IMR-90 (cell line): ENCODE measurements around the gene USH2A. TPM values are rescaled to one million over a fixed set of nuclear protein-coding genes. Genes with fewer than 3 reads are reported as not detected.

Experiments
- ATAC-seq: fragments of 200-7000 bp; cut with Tn5 transposase; 2 replicates; pipeline ENCODE4 v1.9.1; 2020; ENCODE audit warnings: low read depth, mild to moderate bottlenecking, moderate library complexity
- BruUV-seq: library from RNA; stranded (reverse); fragments of 400-500 nt; replicated peaks from 2 replicates; lab custom pipeline; 2021; lab: Mats Ljungman, UMichigan
- CTCF ChIA-PET: fragments of 300-600 bp; formaldehyde crosslinking; extraction: SDS; loops from one replicate; lab custom pipeline; 2021; ENCODE audit warnings: antibody characterized with exemption; lab: Yijun Ruan, JAX
- POLR2A ChIA-PET: fragments of 300-600 bp; sonication (Branson Sonifier 250); formaldehyde crosslinking; loops from one replicate; lab custom pipeline; 2022; ENCODE audit warnings: antibody characterized with exemption; ENCODE audit not compliant: unreplicated experiment; lab: Charles Lee
- DNase-seq: peaks from one replicate; pipeline ENCODE4 v3.0.0; 2013
- H2AFZ ChIP-seq: replicated peaks from 2 replicates; pipeline ENCODE3; 2013; ENCODE audit warnings: low read length, mild to moderate bottlenecking; ENCODE audit not compliant: poor library complexity
- H2AK5ac ChIP-seq: 2 replicates; pipeline ENCODE4 v1.6.1; 2013; ENCODE audit warnings: low read depth, low read length, inconsistent platforms
- H2AK9ac ChIP-seq: replicated peaks from 2 replicates; pipeline ENCODE3; 2013; ENCODE audit warnings: mild to moderate bottlenecking, low read depth, low read length, moderate library complexity; ENCODE audit not compliant: poor library complexity
- H2BK120ac ChIP-seq: 2 replicates; pipeline ENCODE4 v1.6.1; 2013; ENCODE audit warnings: low read depth, low read length, inconsistent platforms
- H2BK15ac ChIP-seq: 3 replicates; pipeline ENCODE4 v1.6.1; 2013; ENCODE audit warnings: low read depth, low read length, inconsistent platforms
- H2BK20ac ChIP-seq: 2 replicates; pipeline ENCODE4 v1.6.1; 2013; ENCODE audit warnings: low read depth, mild to moderate bottlenecking, inconsistent platforms, low read length, moderate library complexity
- H2BK5ac ChIP-seq: 2 replicates; pipeline ENCODE4 v1.6.1; 2013; ENCODE audit warnings: mild to moderate bottlenecking, low read depth, low read length, inconsistent platforms; ENCODE audit not compliant: poor library complexity, severe bottlenecking
- H3K14ac ChIP-seq: replicated peaks from 2 replicates; pipeline ENCODE4 v1.6.1; 2013; ENCODE audit warnings: low read depth, low read length, inconsistent platforms
- H3K18ac ChIP-seq: 2 replicates; pipeline ENCODE4 v1.6.1; 2013; ENCODE audit warnings: low read depth, low read length, control low read depth
- H3K23ac ChIP-seq: 2 replicates; pipeline ENCODE4 v1.6.1; 2013; ENCODE audit warnings: low read depth, low read length, inconsistent platforms
- H3K27ac ChIP-seq: 2 replicates; pipeline ENCODE4 v1.5.1; 2013; ENCODE audit warnings: mild to moderate bottlenecking, control low read depth, low read length; ENCODE audit not compliant: insufficient read depth
- H3K27me3 ChIP-seq: 2 replicates; pipeline ENCODE4 v1.6.1; 2013; ENCODE audit warnings: low read length; ENCODE audit not compliant: control insufficient read depth, insufficient read depth
- H3K36me3 ChIP-seq: 2 replicates; pipeline ENCODE4 v1.6.1; 2013; ENCODE audit warnings: low read length, mixed read lengths; ENCODE audit not compliant: control insufficient read depth, insufficient read depth
- H3K4ac ChIP-seq: 2 replicates; pipeline ENCODE4 v1.6.1; 2013; ENCODE audit warnings: low read depth, low read length, inconsistent platforms
- H3K4me1 ChIP-seq: 2 replicates; pipeline ENCODE4 v1.6.1; 2013; ENCODE audit warnings: low read length, mixed read lengths; ENCODE audit not compliant: control insufficient read depth, insufficient read depth
- H3K4me2 ChIP-seq: 2 replicates; pipeline ENCODE4 v1.6.1; 2013; ENCODE audit warnings: low read depth, mild to moderate bottlenecking, control low read depth, low read length, moderate library complexity
- H3K4me3 ChIP-seq: 2 replicates; pipeline ENCODE4 v1.5.1; 2013; ENCODE audit warnings: low read depth, mild to moderate bottlenecking, control low read depth, low read length, moderate library complexity; ENCODE audit not compliant: insufficient read depth
- H3K56ac ChIP-seq: 2 replicates; pipeline ENCODE4 v1.6.1; 2013; ENCODE audit warnings: low read length, inconsistent platforms; ENCODE audit not compliant: insufficient read depth; ENCODE audit errors: extremely low read depth
- H3K79me1 ChIP-seq, 2 experiments: 2 replicates each; pipeline ENCODE4 v1.6.1; 2013; ENCODE audit warnings: low read length in 2 of 2, inconsistent platforms in 1 of 2, low read depth in 1 of 2
- H3K9ac ChIP-seq: 2 replicates; pipeline ENCODE4 v1.6.1; 2013; ENCODE audit warnings: low read depth, low read length, control low read depth
- H3K9me1 ChIP-seq: 2 replicates; pipeline ENCODE4 v1.6.1; 2013; ENCODE audit warnings: low read length, inconsistent platforms; ENCODE audit not compliant: insufficient read depth
- H3K9me3 ChIP-seq: 2 replicates; pipeline ENCODE4 v1.6.1; 2013; ENCODE audit warnings: low read length; ENCODE audit not compliant: control insufficient read depth, insufficient read depth
- H4K20me1 ChIP-seq: 2 replicates; pipeline ENCODE4 v1.6.1; 2013; ENCODE audit warnings: low read length, inconsistent platforms; ENCODE audit not compliant: insufficient read depth
- H4K5ac ChIP-seq: 2 replicates; pipeline ENCODE4 v1.6.1; 2013; ENCODE audit warnings: mild to moderate bottlenecking, low read depth, low read length, control low read depth
- H4K8ac ChIP-seq, 2 experiments: 2 replicates each; pipeline ENCODE4 v1.6.1; 2013; ENCODE audit warnings: low read depth in 2 of 2, low read length in 2 of 2, control low read depth in 1 of 2, inconsistent platforms in 1 of 2
- H4K91ac ChIP-seq: 2 replicates; pipeline ENCODE4 v1.6.1; 2013; ENCODE audit warnings: low read depth, low read length, inconsistent platforms; ENCODE audit not compliant: insufficient read depth
- CHD1 ChIP-seq: IDR thresholded peaks from 2 replicates; pipeline ENCODE4 v1.6.1; 2012; ENCODE audit warnings: low read depth, low read length, improper control_type of control experiment
- FOS ChIP-seq: fragments of 150-350 bp; IDR thresholded peaks from 2 replicates; pipeline ENCODE4 v1.6.1; 2016; ENCODE audit warnings: low read depth, low read length
- MAZ ChIP-seq: IDR thresholded peaks from 2 replicates; pipeline ENCODE4 v1.6.1; 2012; ENCODE audit warnings: low read depth, mild to moderate bottlenecking, low read length, improper control_type of control experiment, moderate library complexity, borderline replicate concordance
- WGBS, 2 experiments: methylation state at CpG; one replicate each; pipeline versions ENCODE4 v1.1.5 to v1.1.7; 2013; ENCODE audit warnings: missing lambda C conversion rate in 2 of 2; ENCODE audit not compliant: insufficient read length in 1 of 2; ENCODE audit errors: extremely low coverage in 2 of 2; 5-methylcytosine and 5-hydroxymethylcytosine counted together
- dilution Hi-C: fragments of 300-500 bp; cut with HindIII; formaldehyde crosslinking; loops from one replicate; pipeline ENCODE4 v1.14.3; 2018; ENCODE audit warnings: low sequenced_read_pairs; ENCODE audit not compliant: unreplicated experiment
- in situ Hi-C: fragments of 300-500 bp; cut with MboI; formaldehyde crosslinking; loops from 3 replicates; pipeline ENCODE4 v1.14.3; 2019; ENCODE audit warnings: low sequenced_read_pairs, inconsistent platforms, mixed read lengths
- intact Hi-C: fragments of 100-400 bp; cut with micrococcal nuclease; formaldehyde crosslinking; loops from 2 replicates; pipeline ENCODE4 v1.10.0; 2022
- polyA plus RNA-seq, 3 experiments: library from polyadenylated mRNA; depleted of rRNA; stranded (reverse); fragments of >200 nt; gene quantifications; 2 replicates each; pipeline ENCODE4 v1.2.3, GENCODE V29; 2012; ENCODE audit warnings: low replicate concordance in 1 of 3
- total RNA-seq: library from RNA; depleted of rRNA; stranded (reverse); fragments of >200 nt; gene quantifications from 2 replicates; pipeline ENCODE4 v1.2.3, GENCODE V29; 2012

Gene USH2A
- total and polyA plus RNA-seq, 2 of the 4 experiments (the other 2 are of a cell fraction), result under 0.01 to 0.02 TPM

DNA sequence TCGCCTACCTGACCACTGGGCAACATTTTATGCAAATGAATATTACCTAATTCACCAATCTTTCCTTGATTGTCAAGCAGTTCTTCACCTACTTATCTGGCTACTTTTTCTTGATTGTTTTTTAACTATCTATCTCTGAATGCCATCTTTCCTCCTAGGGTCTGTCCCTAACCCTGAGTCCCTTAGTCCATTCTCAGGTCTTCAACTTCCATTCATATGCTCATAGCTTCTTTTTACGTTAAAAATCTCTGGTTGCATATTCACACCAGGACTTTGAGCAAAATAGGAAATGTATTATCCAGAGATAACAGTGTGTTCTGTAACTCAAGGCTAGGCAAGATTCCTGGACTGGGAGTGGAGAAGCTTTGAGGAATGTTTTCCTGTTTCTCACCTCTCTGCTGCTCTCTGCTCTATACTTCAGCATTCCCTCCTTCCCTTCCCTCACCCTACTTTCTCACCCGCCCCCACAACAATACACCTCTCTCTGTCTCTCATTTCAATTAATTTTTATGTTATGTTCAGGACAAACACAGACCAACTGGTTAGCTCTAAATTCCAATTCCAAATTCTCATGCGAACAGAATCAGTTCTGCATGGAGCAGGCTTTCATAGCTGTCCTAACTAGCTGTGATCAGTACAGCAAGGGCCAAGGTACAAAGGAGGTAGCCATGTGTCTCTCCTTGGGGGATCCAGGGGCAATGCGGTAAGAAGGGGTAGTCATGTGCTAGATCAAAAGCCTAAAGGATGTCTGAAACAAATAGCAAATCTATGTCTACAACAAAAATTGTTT lies 278.4 kb downstream of the USH2A start:
- Histone ChIP-seq H3K18ac (no peak overlapping the region), H3K4me2 (no peak overlapping the region), H3K27ac (no peak overlapping the region), H3K14ac (no peak overlapping the region), H3K4me3 (no peak overlapping the region), H2BK120ac (no peak overlapping the region), H3K27me3 (no peaks in the 10 kb centered on the region), H2AK5ac (no peak overlapping the region), H3K23ac (no peak overlapping the region), H3K4me1 (peaks cover 5% of the 10 kb centered on the region; the same call in 1 of the 2 replicates), H3K9ac (no peak overlapping the region), H2AFZ (no peak overlapping the region), H3K36me3 (no peaks in the 10 kb centered on the region), H3K56ac (no peak overlapping the region), H4K8ac (no peak overlapping the region), H3K9me1 (no peaks in the 10 kb centered on the region), H2BK15ac (no peak overlapping the region), H2BK5ac (no peak overlapping the region), H3K9me3 (no peaks in the 10 kb centered on the region), H4K91ac (no peak overlapping the region), H4K5ac (no peak overlapping the region), H3K4ac (no peak overlapping the region), H2BK20ac (no peak overlapping the region), H2AK9ac (no peak overlapping the region), H4K20me1 (no peaks in the 10 kb centered on the region), H3K79me1 (no peaks in the 10 kb centered on the region)
- ATAC-seq (no peak), DNase-seq (no peak)
- dilution Hi-C loops (no loop called here), intact Hi-C loops (no loop called here), in situ Hi-C loops (no loop called here)
- 100% methylated on average over 1 of the region's 5 CpGs; no CpG with 5 or more reads in 1 of the 2 experiments for WGBS, 2 experiments
- BruUV-seq, result no TSS peak
- POLR2A ChIA-PET, result no interaction called here
- TF ChIP-seq FOS, result no peak
- no peak for TF ChIP-seq MAZ
- no peak for TF ChIP-seq CHD1
- CTCF ChIA-PET, result interaction anchor here (0.6 kb wide), 1 partner anchor 1399 kb away, joined by 3 read pairs; no protein-coding TSS in a partner anchor
